Trophoblast cell (in vitro differentiated cells and primary cell): ENCODE measurements around the gene PALLD.
"Not testable (repeated sequence)": the region's sequence is repeated elsewhere in the genome, so short reads cannot be mapped to it uniquely, and the experiment has no call there.

Experiments used
- DNase-seq, 2 donors: peaks; one replicate each; pipeline ENCODE4 v3.0.0-alpha.2; 2016
- H2AFZ ChIP-seq: 2 replicates; pipeline ENCODE4 v1.6.1; 2013; ENCODE audit warnings: low read length, moderate library complexity, mild to moderate bottlenecking; ENCODE audit not compliant: insufficient read depth, poor library complexity
- H2AK5ac ChIP-seq: 2 replicates; pipeline ENCODE4 v1.6.1; 2013; ENCODE audit warnings: mild to moderate bottlenecking, low read length
- H2BK120ac ChIP-seq: 2 replicates; pipeline ENCODE4 v1.6.1; 2013; ENCODE audit warnings: low read length, mild to moderate bottlenecking, moderate library complexity; ENCODE audit not compliant: insufficient read depth, poor library complexity
- H2BK12ac ChIP-seq: 2 replicates; pipeline ENCODE4 v1.6.1; 2013; ENCODE audit warnings: mild to moderate bottlenecking, low read length, moderate library complexity
- H2BK5ac ChIP-seq: 2 replicates; pipeline ENCODE4 v1.6.1; 2013; ENCODE audit warnings: low read length, low read depth, moderate library complexity, mild to moderate bottlenecking; ENCODE audit not compliant: poor library complexity
- H3K14ac ChIP-seq: 2 replicates; pipeline ENCODE4 v1.6.1; 2013; ENCODE audit warnings: mild to moderate bottlenecking, low read length
- H3K18ac ChIP-seq: 2 replicates; pipeline ENCODE4 v1.6.1; 2013; ENCODE audit warnings: mild to moderate bottlenecking, low read length
- H3K23ac ChIP-seq: 2 replicates; pipeline ENCODE4 v1.6.1; 2013; ENCODE audit warnings: low read length
- H3K27ac ChIP-seq: 2 replicates; pipeline ENCODE4 v1.5.1; 2013; ENCODE audit warnings: low read depth, mild to moderate bottlenecking, inconsistent platforms, low read length, moderate library complexity
- H3K27me3 ChIP-seq: 2 replicates; pipeline ENCODE4 v1.6.1; 2013; ENCODE audit warnings: inconsistent platforms, mild to moderate bottlenecking, low read length, moderate library complexity; ENCODE audit not compliant: insufficient read depth
- H3K36me3 ChIP-seq, 2 experiments: 1 replicate in 1 of 2; 2 replicates in 1 of 2; pipeline ENCODE4 v1.6.1; 2013; ENCODE audit warnings: low read length in 2 of 2, mild to moderate bottlenecking in 2 of 2, moderate library complexity in 1 of 2; ENCODE audit not compliant: insufficient read depth in 2 of 2, control insufficient read depth in 1 of 2
- H3K4ac ChIP-seq: 2 replicates; pipeline ENCODE4 v1.6.1; 2013; ENCODE audit warnings: low read depth, mild to moderate bottlenecking, low read length, moderate library complexity
- H3K4me1 ChIP-seq, 2 experiments: 1 replicate in 1 of 2; 2 replicates in 1 of 2; pipeline ENCODE4 v1.6.1; 2013; ENCODE audit warnings: low read length in 2 of 2, mild to moderate bottlenecking in 2 of 2, moderate library complexity in 1 of 2; ENCODE audit not compliant: insufficient read depth in 2 of 2, control insufficient read depth in 1 of 2
- H3K4me2 ChIP-seq: 2 replicates; pipeline ENCODE4 v1.6.1; 2013; ENCODE audit warnings: inconsistent platforms, mild to moderate bottlenecking, low read length, moderate library complexity
- H3K4me3 ChIP-seq: 2 replicates; pipeline ENCODE4 v1.5.1; 2013; ENCODE audit warnings: mild to moderate bottlenecking, low read depth, low read length, inconsistent platforms
- H3K79me1 ChIP-seq: one replicate; pipeline ENCODE4 v1.6.1; 2013; ENCODE audit warnings: low read length
- H3K79me2 ChIP-seq: 2 replicates; pipeline ENCODE4 v1.6.1; 2013; ENCODE audit warnings: low read length, mild to moderate bottlenecking; ENCODE audit not compliant: control insufficient read depth, insufficient read depth, poor library complexity
- H3K9ac ChIP-seq: 2 replicates; pipeline ENCODE4 v1.6.1; 2013; ENCODE audit warnings: mild to moderate bottlenecking, low read length
- H3K9me3 ChIP-seq: 2 replicates; pipeline ENCODE4 v1.6.1; 2013; ENCODE audit warnings: low read depth, mild to moderate bottlenecking, control low read depth, inconsistent platforms, low read length; ENCODE audit not compliant: insufficient read depth
- H4K12ac ChIP-seq: 2 replicates; pipeline ENCODE4 v1.6.1; 2013; ENCODE audit warnings: low read depth, mild to moderate bottlenecking, low read length, moderate library complexity
- H4K8ac ChIP-seq: 2 replicates; pipeline ENCODE4 v1.6.1; 2013; ENCODE audit warnings: low read depth, mild to moderate bottlenecking, low read length, moderate library complexity
- H4K91ac ChIP-seq: one replicate; pipeline ENCODE4 v1.6.1; 2013; ENCODE audit warnings: low read depth, mild to moderate bottlenecking, low read length, moderate library complexity
- WGBS: extraction: QIAGEN DNeasy Blood & Tissue Kit; methylation state at CpG from one replicate; pipeline ENCODE4 v1.1.7; 2013; ENCODE audit warnings: missing lambda C conversion rate; ENCODE audit not compliant: insufficient read length, insufficient coverage; ENCODE audit errors: extremely low coverage; 5-methylcytosine and 5-hydroxymethylcytosine counted together

PALLD gene

DNA sequence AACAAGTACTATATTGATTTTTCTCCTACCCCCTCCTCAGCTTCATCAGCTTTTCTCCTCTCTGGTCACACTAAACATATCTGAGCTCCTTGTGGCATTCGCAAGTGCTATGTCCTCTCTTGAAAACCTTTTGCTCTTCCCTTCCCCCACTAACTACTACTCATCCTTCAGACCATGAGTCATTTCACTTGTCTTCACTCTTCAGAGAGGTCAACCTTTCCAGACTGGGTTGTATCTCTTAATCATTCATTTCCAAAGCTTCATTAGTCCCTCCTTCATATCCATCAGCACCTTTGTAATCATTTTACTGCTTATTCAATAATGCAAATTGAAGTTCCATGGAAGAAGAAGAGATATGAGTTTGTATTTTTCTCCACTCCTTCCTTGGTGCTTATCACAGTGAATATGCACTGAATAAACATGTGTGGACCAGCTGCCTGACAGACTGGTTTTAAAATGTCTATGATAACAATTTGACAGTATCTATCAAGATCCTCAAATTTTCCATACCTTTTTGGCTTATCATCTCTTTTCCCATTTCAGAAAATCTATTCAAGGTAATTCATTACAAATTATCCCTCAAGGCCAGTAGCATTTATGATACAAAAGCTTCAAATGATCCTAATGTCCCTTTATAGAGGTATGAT is 45.0 kb upstream of the PALLD start:
- H3K36me3 ChIP-seq: no peaks in the 10 kb centered on the region

DNA sequence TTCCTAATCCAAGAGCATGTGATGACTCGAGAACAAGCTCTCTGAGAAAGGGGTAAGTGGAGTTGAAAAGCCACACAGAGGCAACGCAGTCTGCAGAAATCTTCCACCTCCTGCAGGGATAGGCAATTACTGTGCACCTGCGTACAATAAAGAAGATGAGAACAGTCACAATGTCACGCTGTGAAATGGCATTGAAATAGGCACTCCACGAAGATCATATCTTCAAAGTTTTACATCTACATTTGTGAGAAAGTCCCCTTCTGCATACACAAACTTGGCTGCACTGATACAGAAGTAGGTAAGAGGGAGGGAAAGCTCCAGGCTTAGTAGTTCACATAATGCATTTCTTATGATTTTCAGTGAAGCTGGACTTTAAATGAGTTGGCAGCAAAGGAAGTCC is 43.7 kb upstream of the PALLD start:
- Histone ChIP-seq H3K9ac (no peak overlapping the region), H3K79me1 (peaks cover 4% of the 10 kb centered on the region), H3K18ac (no peak overlapping the region)

More for the DNA sequence above, 45.0 kb upstream of the PALLD start:
- H2BK12ac ChIP-seq: no peak overlapping the region
- H2AK5ac ChIP-seq: no peak overlapping the region
- no peak overlapping the region for H4K91ac ChIP-seq
- no peak overlapping the region for H3K4ac ChIP-seq
- H2AFZ ChIP-seq: no peak overlapping the region
- no peak overlapping the region for H2BK5ac ChIP-seq
- H3K27me3 ChIP-seq: no peaks in the 10 kb centered on the region
- no peak overlapping the region for H3K9ac ChIP-seq
- H3K4me3 ChIP-seq: no peak overlapping the region
- H4K12ac ChIP-seq: no peak overlapping the region
- H3K27ac ChIP-seq: no peak overlapping the region
- H3K4me1 ChIP-seq: peaks cover 3 to 10% of the 10 kb centered on the region in 2 experiments
- no peak overlapping the region for H4K8ac ChIP-seq
- no peak overlapping the region for H2BK120ac ChIP-seq
- peak in 1 of 2 donors; percentile 50 for DNase-seq
- WGBS: no CpG with 5 or more reads among the region's 1 CpG
- H3K9me3 ChIP-seq: no peaks in the 10 kb centered on the region
- H3K14ac ChIP-seq: no peak overlapping the region
- H3K18ac ChIP-seq: no peak overlapping the region
- no peaks in the 10 kb centered on the region for H3K79me2 ChIP-seq
- H3K79me1 ChIP-seq: peaks cover 4% of the 10 kb centered on the region
- H3K4me2 ChIP-seq: no peak overlapping the region
- no peak overlapping the region for H3K23ac ChIP-seq

DNA sequence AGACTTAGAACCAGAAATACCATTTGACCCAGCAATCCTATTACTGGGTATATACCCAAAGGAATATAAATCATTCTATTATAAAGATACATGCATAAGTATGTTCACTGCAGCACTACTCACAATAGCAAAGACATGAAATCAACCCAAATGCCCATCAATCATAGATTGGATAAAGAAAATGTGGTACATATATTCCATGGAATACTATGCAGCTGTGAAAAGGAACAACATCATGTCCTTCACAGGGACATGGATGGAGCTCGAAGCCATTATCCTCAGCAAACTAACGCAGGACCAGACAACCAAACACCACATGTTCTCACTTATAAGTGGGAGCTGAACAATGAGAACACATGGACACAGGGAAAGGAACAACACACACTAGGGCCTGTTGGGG is 38.6 kb upstream of the PALLD start:
- not testable (repeated sequence) for H3K9ac ChIP-seq, H3K18ac ChIP-seq, H3K4me3 ChIP-seq, H3K4ac ChIP-seq, H3K79me1 ChIP-seq, H3K36me3 ChIP-seq, H4K91ac ChIP-seq, H3K27me3 ChIP-seq, H3K27ac ChIP-seq, H3K4me1 ChIP-seq, H3K4me2 ChIP-seq, DNase-seq, H2AFZ ChIP-seq, H2BK5ac ChIP-seq, H4K8ac ChIP-seq, H2BK120ac ChIP-seq, H3K9me3 ChIP-seq, H4K12ac ChIP-seq, H2BK12ac ChIP-seq, H2AK5ac ChIP-seq, H3K79me2 ChIP-seq, H3K14ac ChIP-seq, H3K23ac ChIP-seq
- WGBS: no CpG with 5 or more reads among the region's 2 CpGs

More for the DNA sequence above, 43.7 kb upstream of the PALLD start:
- Histone ChIP-seq H2BK12ac (no peak overlapping the region), H3K27ac (no peak overlapping the region), H3K4me2 (no peak overlapping the region), H4K12ac (no peak overlapping the region), H3K14ac (no peak overlapping the region), H2BK5ac (no peak overlapping the region), H3K36me3 (no peaks in the 10 kb centered on the region), H4K91ac (no peak overlapping the region), H3K27me3 (no peaks in the 10 kb centered on the region), H2BK120ac (no peak overlapping the region), H3K4ac (no peak overlapping the region), H2AFZ (no peak overlapping the region), H3K4me3 (no peak overlapping the region), H3K79me2 (no peaks in the 10 kb centered on the region), H4K8ac (no peak overlapping the region), H2AK5ac (no peak overlapping the region), H3K9me3 (no peaks in the 10 kb centered on the region), H3K4me1 (peaks cover 3 to 10% of the 10 kb centered on the region in 2 experiments), H3K23ac (no peak overlapping the region)
- WGBS: no CpG with 5 or more reads among the region's 5 CpGs
- DNase-seq: no peak

DNA sequence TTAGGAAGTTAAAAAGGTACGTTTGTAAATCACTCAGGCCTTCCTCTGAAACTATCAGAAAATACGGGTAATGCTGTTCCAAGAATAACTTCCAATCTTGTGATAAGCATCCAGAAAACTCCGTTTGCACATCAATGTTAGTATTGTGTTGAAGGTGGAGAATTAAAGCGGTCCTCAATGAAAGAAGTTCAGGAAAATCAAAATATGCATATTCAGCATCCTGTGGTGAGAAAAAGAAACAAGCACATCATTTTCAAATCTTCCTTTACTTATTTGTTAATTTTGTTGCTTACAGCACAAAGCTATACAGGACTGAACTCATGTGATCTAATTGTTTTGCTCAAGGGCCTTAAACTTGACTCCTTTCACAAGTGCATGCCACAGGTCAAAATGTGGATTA is 35.0 kb upstream of the PALLD start:
- WGBS: no CpG with 5 or more reads among the region's 4 CpGs
- H3K79me1 ChIP-seq: no peaks in the 10 kb centered on the region
- H4K12ac ChIP-seq: no peak overlapping the region

More for the DNA sequence above, 35.0 kb upstream of the PALLD start:
- Histone ChIP-seq H4K91ac (no peak overlapping the region), H3K27me3 (no peaks in the 10 kb centered on the region), H3K27ac (no peak overlapping the region), H3K36me3 (no peaks in the 10 kb centered on the region), H3K79me2 (no peaks in the 10 kb centered on the region), H2BK5ac (no peak overlapping the region), H3K4me3 (no peak overlapping the region), H2BK120ac (no peak overlapping the region), H3K14ac (no peak overlapping the region), H2AK5ac (no peak overlapping the region), H3K4me2 (no peak overlapping the region), H4K8ac (no peak overlapping the region), H3K4ac (no peak overlapping the region), H2AFZ (no peak overlapping the region), H3K23ac (no peak overlapping the region), H3K4me1 (no peaks in the 10 kb centered on the region), H3K18ac (no peak overlapping the region), H2BK12ac (no peak overlapping the region), H3K9me3 (no peaks in the 10 kb centered on the region), H3K9ac (no peak overlapping the region)
- no peak for DNase-seq
